Skeletal muscle cell (primary cell): ENCODE measurements around the gene WDR64.
A peak's percentile ranks its signal among the peaks of the same experiment; 100 is the strongest.
"Not testable (repeated sequence)": the region's sequence is repeated elsewhere in the genome, so short reads cannot be mapped to it uniquely, and the experiment has no call there.

Source experiments
- DNase-seq: peaks from one replicate; pipeline ENCODE4 v3.0.0-alpha.2; 2010; ENCODE audit warnings: low read depth
- H3K4me3 ChIP-seq: 2 replicates; pipeline ENCODE4 v1.5.1; 2011; ENCODE audit warnings: low read depth, mild to moderate bottlenecking, control low read depth, low read length, moderate library complexity

The WDR64 gene

GRCh38 chr1:241722947-241723346, 70.9 kb downstream of the WDR64 start:
- no peak overlapping the region for H3K4me3 ChIP-seq
- no peak for DNase-seq

GRCh38 chr1:241724741-241725356, 72.8 kb downstream of the WDR64 start:
- H3K4me3 ChIP-seq = no peak overlapping the region
- no peak for DNase-seq

GRCh38 chr1:241730031-241730430, 78.0 kb downstream of the WDR64 start:
- no peak overlapping the region for H3K4me3 ChIP-seq
- DNase-seq = no peak

GRCh38 chr1:241733899-241734298, 81.8 kb downstream of the WDR64 start:
- H3K4me3 ChIP-seq = no peak overlapping the region
- DNase-seq = no peak

- no peak for DNase-seq
- no peak overlapping the region for H3K4me3 ChIP-seq
These were observed 82.5 kb downstream of the WDR64 start for GRCh38 chr1:241734533-241734932.

- DNase-seq, H3K4me3 ChIP-seq: not testable (repeated sequence)
These were observed 83.4 kb downstream of the WDR64 start for GRCh38 chr1:241735493-241735926.

- no peak overlapping the region for H3K4me3 ChIP-seq
- DNase-seq = no peak
These were observed 84.3 kb downstream of the WDR64 start for GRCh38 chr1:241736387-241736786.

GRCh38 chr1:241738284-241739078, 86.4 kb downstream of the WDR64 start:
- H3K4me3 ChIP-seq = no peak overlapping the region
- no peak for DNase-seq

GRCh38 chr1:241742084-241742483, 90.0 kb downstream of the WDR64 start:
- no peak for DNase-seq
- H3K4me3 ChIP-seq = no peak overlapping the region

- H3K4me3 ChIP-seq = no peak overlapping the region
- DNase-seq = no peak
These were observed 92.5 kb downstream of the WDR64 start for GRCh38 chr1:241744591-241744990.

- no peak for DNase-seq
- no peak overlapping the region for H3K4me3 ChIP-seq
These were observed 95.9 kb downstream of the WDR64 start for GRCh38 chr1:241747992-241748391.

- H3K4me3 ChIP-seq = peak overlapping the region; percentile 2
- peak; percentile 85 for DNase-seq
These were observed 97.2 kb downstream of the WDR64 start for GRCh38 chr1:241749041-241749944.

- DNase-seq = no peak
- no peak overlapping the region for H3K4me3 ChIP-seq
These were observed 98.0 kb downstream of the WDR64 start for GRCh38 chr1:241749945-241750695.

GRCh38 chr1:241751524-241751923, 99.4 kb downstream of the WDR64 start:
- H3K4me3 ChIP-seq = no peak overlapping the region
- DNase-seq = no peak

- no peak overlapping the region for H3K4me3 ChIP-seq
- no peak for DNase-seq
These were observed 110.7 kb downstream of the WDR64 start for GRCh38 chr1:241762713-241763339.

GRCh38 chr1:241765390-241765789, 113.3 kb downstream of the WDR64 start:
- H3K4me3 ChIP-seq = no peak overlapping the region
- DNase-seq = no peak

GRCh38 chr1:241767737-241768136, 115.7 kb downstream of the WDR64 start:
- H3K4me3 ChIP-seq = no peak overlapping the region
- no peak for DNase-seq

GRCh38 chr1:241770115-241770514, 118.0 kb downstream of the WDR64 start:
- DNase-seq = no peak
- no peak overlapping the region for H3K4me3 ChIP-seq

- H3K4me3 ChIP-seq = no peak overlapping the region
- no peak for DNase-seq
These were observed 119.0 kb downstream of the WDR64 start for GRCh38 chr1:241771117-241771516.
